CD4-positive, alpha-beta T cell treated with Interleukin-4 for 4 hours (primary cell): Measurements from ENCODE around the gene ARHGEF10L.
"Not testable (repeated sequence)": the region's sequence is repeated elsewhere in the genome, so short reads cannot be mapped to it uniquely, and the experiment has no call there.

Experiments
- DNase-seq: peaks from one replicate; pipeline ENCODE4 v3.0.0-alpha.2; 2020

ARHGEF10L gene

GRCh38 chr1:17724150-17724549 lies 184.7 kb downstream of the ARHGEF10L start:
- DNase-seq: no peak

GRCh38 chr1:17725084-17725719 lies 185.7 kb downstream of the ARHGEF10L start:
- DNase-seq: no peak

- no peak for DNase-seq
Measured at GRCh38 chr1:17725811-17726582, 186.5 kb downstream of the ARHGEF10L start.

GRCh38 chr1:17728123-17728712 lies 188.7 kb downstream of the ARHGEF10L start:
- no peak for DNase-seq

GRCh38 chr1:17729248-17729647 lies 189.8 kb downstream of the ARHGEF10L start:
- no peak for DNase-seq

- no peak for DNase-seq
Measured at GRCh38 chr1:17729909-17730308, 190.4 kb downstream of the ARHGEF10L start.

GRCh38 chr1:17731460-17731859 lies 192.0 kb downstream of the ARHGEF10L start:
- no peak for DNase-seq

- DNase-seq: no peak
Measured at GRCh38 chr1:17732475-17732874, 193.0 kb downstream of the ARHGEF10L start.

- no peak for DNase-seq
Measured at GRCh38 chr1:17733661-17734060, 194.2 kb downstream of the ARHGEF10L start.

GRCh38 chr1:17734609-17735008 lies 195.1 kb downstream of the ARHGEF10L start:
- no peak for DNase-seq

- no peak for DNase-seq
Measured at GRCh38 chr1:17735348-17735747, 195.8 kb downstream of the ARHGEF10L start.

GRCh38 chr1:17735793-17736192 lies 196.3 kb downstream of the ARHGEF10L start:
- no peak for DNase-seq

- no peak for DNase-seq
Measured at GRCh38 chr1:17736625-17737024, 197.1 kb downstream of the ARHGEF10L start.

GRCh38 chr1:17739050-17739449 lies 199.6 kb downstream of the ARHGEF10L start:
- DNase-seq: no peak

- DNase-seq: no peak
Measured at GRCh38 chr1:17741052-17741451, 201.6 kb downstream of the ARHGEF10L start.

GRCh38 chr1:17742583-17742982 lies 203.1 kb downstream of the ARHGEF10L start:
- DNase-seq: no peak

- no peak for DNase-seq
Measured at GRCh38 chr1:17743008-17743647, 203.6 kb downstream of the ARHGEF10L start.

- DNase-seq: no peak
Measured at GRCh38 chr1:17743925-17744324, 204.4 kb downstream of the ARHGEF10L start.

GRCh38 chr1:17744666-17745478 lies 205.4 kb downstream of the ARHGEF10L start:
- no peak for DNase-seq

- no peak for DNase-seq
Measured at GRCh38 chr1:17745479-17745955, 206.0 kb downstream of the ARHGEF10L start.

- not testable (repeated sequence) for DNase-seq
Measured at GRCh38 chr1:17746281-17746680, 206.8 kb downstream of the ARHGEF10L start.

- no peak for DNase-seq
Measured at GRCh38 chr1:17746920-17747319, 207.4 kb downstream of the ARHGEF10L start.
